Astrocyte of the spinal cord (primary cell): ENCODE results near the gene HIC1.

ENCODE experiments used
- DNase-seq: peaks from one replicate; pipeline ENCODE4 v3.0.0; 2011; ENCODE audit warnings: low read depth, low spot score
- H3K4me3 ChIP-seq: 2 replicates; pipeline ENCODE4 v1.5.1; 2011; ENCODE audit warnings: low read depth, mild to moderate bottlenecking, low read length, moderate library complexity
- CTCF ChIP-seq: IDR thresholded peaks from 2 replicates; pipeline ENCODE4 v1.5.1; 2012; ENCODE audit warnings: low read depth, mild to moderate bottlenecking, low read length, inconsistent platforms
- in situ Hi-C: cut with HindIII; loops from 2 replicates; pipeline ENCODE4 v1.10.0; 2017; ENCODE audit warnings: low sequenced_read_pairs

HIC1 gene

GRCh38 chr17:2076087-2076984, 21.4 kb downstream of the HIC1 start:
- no peak for TF ChIP-seq CTCF
- DNase-seq: no peak
- no peak overlapping the region for H3K4me3 ChIP-seq
- in situ Hi-C loops: no loop called here

- H3K4me3 ChIP-seq: no peak overlapping the region
- TF ChIP-seq CTCF: no peak
- in situ Hi-C loops: no loop called here
- DNase-seq: no peak
These were observed 22.1 kb downstream of the HIC1 start for GRCh38 chr17:2077040-2077439.

- no peak for TF ChIP-seq CTCF
- no peak overlapping the region for H3K4me3 ChIP-seq
- in situ Hi-C loops: no loop called here
- DNase-seq: peak; percentile 56
These were observed 26.7 kb downstream of the HIC1 start for GRCh38 chr17:2081564-2081963.

GRCh38 chr17:2082003-2082781, 27.3 kb downstream of the HIC1 start:
- DNase-seq: no peak
- no peak for TF ChIP-seq CTCF
- no peak overlapping the region for H3K4me3 ChIP-seq
- in situ Hi-C loops: no loop called here

GRCh38 chr17:2083613-2084035, 28.7 kb downstream of the HIC1 start:
- no peak for DNase-seq
- in situ Hi-C loops: no loop called here
- H3K4me3 ChIP-seq: no peak overlapping the region
- no peak for TF ChIP-seq CTCF

GRCh38 chr17:2084036-2084765, 29.3 kb downstream of the HIC1 start:
- DNase-seq: peak; percentile 52
- in situ Hi-C loops: no loop called here
- H3K4me3 ChIP-seq: no peak overlapping the region
- no peak for TF ChIP-seq CTCF
